ENCODE results near the gene PARD6A.

The PARD6A gene

DNA sequence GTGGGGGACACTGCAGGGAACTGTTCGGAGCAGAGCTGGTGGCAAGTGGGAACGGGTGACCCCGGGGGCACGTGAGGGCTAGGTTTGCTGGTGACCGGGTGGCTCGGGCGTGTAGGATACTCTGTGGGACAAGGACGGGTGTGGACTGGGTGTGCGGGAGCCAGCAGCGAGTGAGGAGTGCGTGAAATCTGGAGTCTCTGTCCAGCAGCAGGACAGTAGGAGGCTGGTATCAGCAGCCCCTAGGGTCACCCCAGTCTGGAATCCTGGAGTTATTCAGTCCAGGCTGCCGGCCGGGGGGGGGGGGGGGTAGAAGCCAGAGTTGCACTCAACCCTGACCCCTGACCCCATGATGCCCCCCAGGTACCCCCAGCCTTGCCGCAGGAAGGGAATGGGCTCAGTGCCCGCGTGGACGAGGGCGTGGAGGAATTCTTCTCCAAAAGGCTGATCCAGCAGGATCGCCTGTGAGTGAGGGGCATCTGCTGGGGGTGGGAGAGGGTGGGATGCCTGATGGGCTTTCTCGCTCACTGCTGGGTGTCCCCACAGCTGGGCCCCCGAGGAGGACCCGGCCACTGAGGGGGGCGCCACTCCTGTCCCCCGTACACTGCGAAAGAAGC is 6.9 kb upstream of the PARD6A start:
- DNase-seq, result no peak

- DNase-seq, result no peak
These were observed 6.3 kb upstream of the PARD6A start for GRCh38 chr16:67654403-67654911.

DNA sequence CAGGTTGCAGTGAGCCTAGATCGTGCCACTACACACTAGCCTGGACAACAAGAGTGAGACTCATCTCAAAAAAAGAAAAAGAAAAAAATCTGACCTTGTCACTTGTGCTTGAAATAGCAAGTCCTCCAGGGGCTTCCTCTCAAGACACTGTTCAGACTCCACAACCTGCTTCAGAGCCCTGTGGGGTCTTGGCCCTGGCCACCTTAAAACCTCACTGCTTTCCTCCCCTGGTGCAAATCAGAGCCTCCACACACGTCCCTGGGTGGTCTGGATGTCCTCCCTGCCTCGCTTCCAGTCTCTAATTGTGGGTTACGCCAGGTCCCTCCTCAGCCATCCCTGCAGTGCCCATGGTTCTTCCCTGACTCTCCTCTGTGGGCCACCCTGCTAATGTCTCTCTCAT is 5.4 kb upstream of the PARD6A start:
- DNase-seq, result no peak

GRCh38 chr16:67656344-67657016 is 4.3 kb upstream of the PARD6A start:
- no peak for DNase-seq

- no peak for DNase-seq
These were observed 3.6 kb upstream of the PARD6A start for GRCh38 chr16:67657017-67657608.

- DNase-seq, result no peak
These were observed 2.8 kb upstream of the PARD6A start for GRCh38 chr16:67657751-67658518.

- no peak for DNase-seq
These were observed 1.7 kb upstream of the PARD6A start for GRCh38 chr16:67658849-67659674.

GRCh38 chr16:67659675-67660563 is 841 bp upstream of the PARD6A start, which contains the start of gene ACD:
TSS of gene ACD (minus strand) at chr16:67660260. CDS start at chr16:67660220, 40 bp downstream.
- peak; percentile 89 for DNase-seq

- peak; percentile 23 for DNase-seq
These were observed 471 bp downstream of the PARD6A start for GRCh38 chr16:67661101-67661761.

DNA sequence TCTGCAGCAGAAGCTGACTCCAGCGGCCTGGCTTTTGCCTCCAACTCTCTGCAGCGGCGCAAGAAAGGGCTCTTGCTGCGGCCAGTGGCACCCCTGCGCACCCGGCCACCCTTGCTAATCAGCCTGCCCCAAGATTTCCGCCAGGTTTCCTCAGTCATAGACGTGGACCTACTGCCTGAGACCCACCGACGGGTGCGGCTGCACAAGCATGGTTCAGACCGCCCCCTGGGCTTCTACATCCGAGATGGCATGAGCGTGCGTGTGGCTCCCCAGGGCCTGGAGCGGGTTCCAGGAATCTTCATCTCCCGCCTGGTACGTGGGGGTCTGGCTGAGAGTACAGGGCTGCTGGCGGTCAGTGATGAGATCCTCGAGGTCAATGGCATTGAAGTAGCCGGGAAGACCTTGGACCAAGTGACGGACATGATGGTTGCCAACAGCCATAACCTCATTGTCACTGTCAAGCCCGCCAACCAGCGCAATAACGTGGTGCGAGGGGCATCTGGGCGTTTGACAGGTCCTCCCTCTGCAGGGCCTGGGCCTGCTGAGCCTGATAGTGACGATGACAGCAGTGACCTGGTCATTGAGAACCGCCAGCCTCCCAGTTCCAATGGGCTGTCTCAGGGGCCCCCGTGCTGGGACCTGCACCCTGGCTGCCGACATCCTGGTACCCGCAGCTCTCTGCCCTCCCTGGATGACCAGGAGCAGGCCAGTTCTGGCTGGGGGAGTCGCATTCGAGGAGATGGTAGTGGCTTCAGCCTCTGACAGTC is 1.3 kb downstream of the PARD6A start:
- DNase-seq, result no peak

- no peak for DNase-seq
These were observed 1.9 kb downstream of the PARD6A start for GRCh38 chr16:67662653-67663010.

GRCh38 chr16:67663151-67663876 is 2.6 kb downstream of the PARD6A start:
- no peak for DNase-seq

DNA sequence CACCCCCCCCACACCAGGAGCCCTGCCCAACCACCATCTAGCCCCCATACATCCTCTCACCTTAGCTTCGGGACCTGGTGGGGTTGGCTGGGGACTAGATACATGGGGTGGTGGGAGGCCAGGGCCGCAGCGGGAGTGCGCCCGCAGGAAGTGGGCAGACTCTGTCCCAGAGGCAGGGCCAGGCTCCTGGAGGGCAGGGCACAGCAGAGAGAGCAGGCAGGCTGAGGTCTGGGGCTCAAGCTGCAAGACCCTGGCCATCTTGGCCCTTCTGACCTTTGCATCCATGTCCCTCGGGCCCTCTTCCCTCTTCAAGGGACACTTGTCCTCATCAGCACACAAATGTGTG is 3.1 kb downstream of the PARD6A start:
- DNase-seq, result no peak

DNA sequence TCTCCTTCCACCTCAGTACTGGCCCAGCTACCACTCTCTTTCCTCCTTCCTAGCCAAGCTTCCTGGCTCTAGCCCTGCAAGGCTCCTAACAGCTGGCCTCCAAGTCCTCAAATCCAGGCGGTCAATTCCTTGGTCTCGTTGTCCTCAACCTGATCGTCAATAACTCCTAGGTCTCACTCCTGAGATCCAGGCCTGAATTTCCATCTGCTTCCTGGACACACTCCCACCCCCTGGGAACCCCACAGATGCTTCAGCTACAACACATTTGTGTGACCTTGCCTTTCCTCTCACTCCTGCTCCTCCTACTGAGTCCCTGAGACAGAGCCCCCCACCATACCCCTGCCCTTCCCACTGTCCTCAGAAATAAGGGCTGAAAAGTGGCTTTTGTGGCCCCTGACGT is 3.5 kb downstream of the PARD6A start:
- no peak for DNase-seq

DNA sequence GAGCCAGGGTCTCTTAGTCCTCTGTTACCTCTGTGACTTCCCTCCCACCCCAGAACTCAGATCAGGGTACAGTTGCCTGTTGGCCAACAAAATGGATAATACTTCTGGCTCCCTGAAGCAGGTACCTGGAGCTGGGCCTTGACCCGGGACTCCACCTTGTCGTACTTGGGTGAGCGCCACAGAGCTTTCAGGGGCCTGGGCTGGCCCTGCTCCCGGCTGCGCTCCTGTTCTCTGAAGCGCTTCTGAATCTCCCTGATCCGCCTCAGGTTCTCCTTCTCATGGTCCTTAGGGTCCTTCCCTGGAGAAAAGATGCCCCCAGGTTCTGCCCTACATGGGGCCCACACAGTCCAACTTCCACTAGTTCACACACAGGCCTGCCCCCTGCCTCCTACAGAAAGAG is 4.1 kb downstream of the PARD6A start:
- DNase-seq, result no peak

DNA sequence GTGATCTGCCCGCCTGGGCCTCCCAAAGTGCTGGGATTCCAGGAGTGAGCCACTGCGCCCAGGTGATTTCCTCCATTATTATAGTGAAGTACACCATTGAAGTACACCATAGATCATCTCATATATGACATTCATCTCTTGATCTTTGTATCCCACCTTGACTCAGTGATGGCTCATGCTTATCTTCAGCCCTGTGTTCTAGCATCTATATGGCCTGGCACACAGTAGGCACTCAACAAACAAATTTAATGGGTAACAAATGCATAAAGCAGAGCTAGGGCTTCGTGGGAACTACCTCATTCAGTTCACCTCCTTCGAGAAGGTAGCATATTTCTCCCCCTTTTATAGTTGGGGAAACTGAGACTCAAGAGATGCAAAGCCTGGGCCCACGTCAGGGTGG is 4.8 kb downstream of the PARD6A start:
- no peak for DNase-seq

DNA sequence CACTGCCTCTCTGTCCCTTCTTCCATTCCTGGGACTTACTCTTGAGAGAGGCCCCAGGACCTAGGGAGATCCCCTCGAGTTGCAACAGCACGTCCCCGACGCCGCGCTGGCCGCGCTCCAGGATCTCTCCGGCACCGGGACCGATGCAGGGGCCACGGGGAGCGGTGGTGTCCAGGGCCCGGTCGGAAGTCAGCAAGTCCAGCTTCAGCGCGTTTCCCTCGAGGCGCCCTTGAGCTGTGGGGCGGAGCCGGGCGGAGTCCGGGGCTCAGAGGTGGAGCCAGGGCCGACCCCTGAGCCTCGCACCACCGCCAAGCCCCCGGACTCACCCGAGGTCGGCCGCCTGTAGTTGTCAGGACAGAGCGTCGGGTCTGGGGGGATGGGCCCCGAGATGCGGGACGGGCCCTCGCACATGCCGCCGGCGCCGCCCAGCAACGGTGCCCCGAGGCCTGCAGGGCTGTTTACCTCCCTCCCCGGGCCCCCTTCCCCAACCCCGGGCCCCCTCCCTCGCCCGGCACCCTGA is 5.3 kb downstream of the PARD6A start:
- no peak for DNase-seq

DNA sequence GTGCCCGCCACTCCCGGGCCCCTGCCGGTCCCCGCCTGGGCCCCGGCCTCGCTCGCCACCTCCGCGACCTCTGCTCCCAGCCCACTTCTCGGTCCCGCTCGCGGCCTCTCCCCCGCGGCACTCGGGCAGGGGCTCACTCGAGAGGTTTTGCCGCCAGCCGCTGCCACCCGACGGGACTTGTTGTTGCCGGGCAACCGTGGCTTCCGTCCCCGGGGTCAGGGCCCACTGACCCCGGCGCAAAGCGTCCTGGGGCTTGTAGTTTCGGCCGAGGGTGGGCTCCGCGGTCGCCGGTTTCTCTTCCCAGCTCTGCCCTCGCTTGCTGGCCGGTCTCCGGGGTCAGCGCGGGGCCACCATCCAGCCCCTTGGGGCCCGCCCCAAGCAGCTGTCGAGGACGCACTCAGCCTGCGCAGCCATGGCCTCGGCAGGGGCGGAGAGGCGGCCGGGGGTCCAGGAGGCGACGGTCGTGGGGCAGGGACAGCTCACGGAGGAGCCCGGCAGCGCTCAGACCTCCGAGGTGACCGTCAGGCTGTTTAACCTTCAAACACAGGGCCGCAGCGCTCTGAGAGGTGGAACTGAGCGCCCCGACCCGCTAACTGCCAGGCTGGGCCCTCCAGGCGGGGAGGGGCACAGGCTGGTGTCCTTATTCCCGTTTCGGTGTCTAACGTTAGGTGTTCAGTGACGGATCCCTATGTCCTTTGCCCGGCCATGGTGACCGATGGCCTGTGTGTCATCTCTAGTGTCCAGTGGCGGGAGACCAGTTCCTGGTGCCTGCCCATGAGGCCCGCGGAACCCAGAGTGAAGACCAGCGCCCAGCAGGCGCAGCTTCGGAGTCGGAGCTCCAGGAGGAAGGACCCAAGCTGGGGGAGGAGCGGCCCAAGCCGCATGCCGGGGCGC is 6.0 kb downstream of the PARD6A start, which contains the start of the genes C16orf86 and ENKD1:
Gene C16orf86 (plus strand): TSS at position 256 of the 894 bp plus-strand sequence. CDS start 157 bp downstream, at position 413.
Gene ENKD1 (minus strand): TSS at position 192 of the 894 bp plus-strand sequence. CDS start 308 bp downstream, outside the sequence.
- DNase-seq, result peak; percentile 71
